Measurements from ENCODE around the gene KCNK6.

Gene KCNK6

DNA sequence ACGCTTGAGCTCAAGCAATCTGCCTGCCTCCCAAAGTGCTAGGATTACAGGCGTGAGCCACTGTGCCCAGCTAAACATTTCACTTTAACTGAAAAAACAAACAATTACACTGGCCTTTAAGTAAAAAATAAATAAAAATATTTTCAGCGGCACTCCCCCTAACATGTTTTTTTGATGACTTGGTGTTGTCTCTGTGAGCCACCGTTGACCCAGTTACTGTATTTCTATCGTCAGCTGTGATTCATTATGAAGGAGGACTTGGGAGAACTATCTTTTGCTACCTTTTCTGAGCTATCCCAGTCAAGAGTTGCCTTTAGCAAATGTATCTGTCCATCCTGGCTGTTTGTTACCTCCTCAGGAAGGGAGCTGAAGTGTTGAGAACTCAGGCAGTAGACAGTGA is 34.1 kb upstream of the KCNK6 start:
- Histone ChIP-seq H2AFZ (ENCODE audit: low read length) (no peak overlapping the region), H3F3A (ENCODE audit: insufficient read depth, low read length) (no peaks in the 10 kb centered on the region), H3K4me1 (ENCODE audit: insufficient read depth, low read length, severe bottlenecking) (peaks cover 19% of the 10 kb centered on the region), H4K20me1 (ENCODE audit: insufficient read depth, low read length) (no peaks in the 10 kb centered on the region), H3K9ac (ENCODE audit: low read length) (no peak overlapping the region), H3K27ac (ENCODE audit: low read depth, low read length, poor library complexity, severe bottlenecking) (no peak overlapping the region), H3K4me3 (ENCODE audit: low read depth, low read length, poor library complexity, severe bottlenecking) (no peak overlapping the region), H3K9me3 (ENCODE audit: low read length) (no peaks in the 10 kb centered on the region), H3K4me2 (ENCODE audit: low read length) (no peak overlapping the region), H3K36me3 (ENCODE audit: insufficient read depth, low read length) (peaks cover 55% of the 10 kb centered on the region), H3K79me2 (ENCODE audit: insufficient read depth, low read length) (0 out of 2 replicates have a peak, but pooled peaks cover 5% of the 10 kb centered on the region), H3K27me3 (ENCODE audit: insufficient read depth, low read length) (no peaks in the 10 kb centered on the region), H3K9me2 (ENCODE audit: low read depth, low read length) (no peaks in the 10 kb centered on the region)
- TF ChIP-seq EZH2 (IDR thresholded peaks at IDR 0.05; ENCODE audit: borderline replicate concordance, low read length) (no peak), CTCF (IDR thresholded peaks at IDR 0.05; ENCODE audit: low read length) (no peak)

GRCh38 chr19:38287604-38288003 is 32.0 kb upstream of the KCNK6 start:
- Histone ChIP-seq H3K9me3 (ENCODE audit: low read length) (no peaks in the 10 kb centered on the region), H3K36me3 (ENCODE audit: insufficient read depth, low read length) (peaks cover 66% of the 10 kb centered on the region), H4K20me1 (ENCODE audit: insufficient read depth, low read length) (no peaks in the 10 kb centered on the region)

DNA sequence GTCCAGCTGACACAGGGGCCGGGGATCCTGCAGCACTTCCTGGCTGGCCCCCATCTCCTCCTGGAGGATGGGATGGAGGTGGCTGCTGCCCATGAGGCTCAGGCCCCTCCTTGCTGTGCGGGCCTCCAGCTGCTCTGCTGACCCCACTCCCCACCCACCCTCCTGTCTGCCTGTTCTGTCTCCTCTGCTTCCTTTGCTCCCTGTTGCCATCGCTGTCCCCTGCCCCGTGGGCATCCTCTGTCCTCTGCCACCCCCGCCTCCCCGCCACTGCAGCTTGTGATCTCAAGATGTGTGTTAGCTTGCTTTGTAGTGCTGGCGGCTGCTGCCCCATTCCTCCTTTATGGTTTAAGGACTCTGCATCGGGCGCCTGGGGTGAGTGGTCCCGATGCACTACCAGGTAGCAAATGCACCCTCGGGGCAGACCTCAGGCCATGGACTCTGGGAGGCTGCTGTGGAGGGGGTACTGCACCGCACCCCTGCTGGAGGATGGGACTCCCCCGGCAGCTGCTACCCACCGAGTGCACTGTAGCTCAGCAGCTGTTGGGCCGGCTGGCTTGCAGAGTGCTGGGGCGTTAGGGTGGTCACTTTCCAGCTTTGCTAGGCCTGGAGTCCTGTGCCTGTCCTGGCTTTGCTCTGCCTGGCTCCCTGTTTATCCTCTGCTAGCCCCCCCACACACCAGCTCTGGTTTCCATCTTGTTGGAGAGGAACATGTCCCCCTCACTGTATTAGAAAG is 31.4 kb upstream of the KCNK6 start:
- Histone ChIP-seq H3K4me2 (ENCODE audit: low read length) (no peak overlapping the region), H3K27ac (ENCODE audit: low read depth, low read length, poor library complexity, severe bottlenecking) (no peak overlapping the region), H3K4me1 (ENCODE audit: insufficient read depth, low read length, severe bottlenecking) (peaks cover 10% of the 10 kb centered on the region), H4K20me1 (ENCODE audit: insufficient read depth, low read length) (no peaks in the 10 kb centered on the region), H3K36me3 (ENCODE audit: insufficient read depth, low read length) (peaks cover 72% of the 10 kb centered on the region), H3K4me3 (ENCODE audit: low read depth, low read length, poor library complexity, severe bottlenecking) (no peak overlapping the region), H3F3A (ENCODE audit: insufficient read depth, low read length) (no peaks in the 10 kb centered on the region), H3K79me2 (ENCODE audit: insufficient read depth, low read length) (no peaks in the 10 kb centered on the region), H3K27me3 (ENCODE audit: insufficient read depth, low read length) (no peaks in the 10 kb centered on the region), H3K9me3 (ENCODE audit: low read length) (no peaks in the 10 kb centered on the region), H3K9me2 (ENCODE audit: low read depth, low read length) (no peaks in the 10 kb centered on the region), H2AFZ (ENCODE audit: low read length) (no peak overlapping the region), H3K9ac (ENCODE audit: low read length) (no peak overlapping the region)
- TF ChIP-seq EZH2 (IDR thresholded peaks at IDR 0.05; ENCODE audit: borderline replicate concordance, low read length) (no peak), CTCF (IDR thresholded peaks at IDR 0.05; ENCODE audit: low read length) (no peak)

More at GRCh38 chr19:38287604-38288003, 32.0 kb upstream of the KCNK6 start:
- no peak overlapping the region for H2AFZ ChIP-seq (ENCODE audit: low read length)
- no peak overlapping the region for H3K9ac ChIP-seq (ENCODE audit: low read length)
- peaks cover 10% of the 10 kb centered on the region for H3K4me1 ChIP-seq (ENCODE audit: insufficient read depth, low read length, severe bottlenecking)
- H3F3A ChIP-seq (ENCODE audit: insufficient read depth, low read length): no peaks in the 10 kb centered on the region
- H3K27me3 ChIP-seq (ENCODE audit: insufficient read depth, low read length): no peaks in the 10 kb centered on the region
- H3K4me2 ChIP-seq (ENCODE audit: low read length): no peak overlapping the region
- H3K27ac ChIP-seq (ENCODE audit: low read depth, low read length, poor library complexity, severe bottlenecking): no peak overlapping the region
- no peaks in the 10 kb centered on the region for H3K79me2 ChIP-seq (ENCODE audit: insufficient read depth, low read length)
- no peak overlapping the region for H3K4me3 ChIP-seq (ENCODE audit: low read depth, low read length, poor library complexity, severe bottlenecking)
- H3K9me2 ChIP-seq (ENCODE audit: low read depth, low read length): no peaks in the 10 kb centered on the region
- TF ChIP-seq CTCF (IDR thresholded peaks at IDR 0.05; ENCODE audit: low read length) (no peak), EZH2 (IDR thresholded peaks at IDR 0.05; ENCODE audit: borderline replicate concordance, low read length) (no peak)
